NCI-H526 (cell line): Measurements from ENCODE around the gene GRIK1.
A peak's percentile ranks its signal among the peaks of the same experiment; 100 is the strongest.

Experiments used
- DNase-seq, 2 experiments: peaks; one replicate each; lab custom pipeline; 2025; lab: John Stamatoyannopoulos, UW

Gene GRIK1

DNA sequence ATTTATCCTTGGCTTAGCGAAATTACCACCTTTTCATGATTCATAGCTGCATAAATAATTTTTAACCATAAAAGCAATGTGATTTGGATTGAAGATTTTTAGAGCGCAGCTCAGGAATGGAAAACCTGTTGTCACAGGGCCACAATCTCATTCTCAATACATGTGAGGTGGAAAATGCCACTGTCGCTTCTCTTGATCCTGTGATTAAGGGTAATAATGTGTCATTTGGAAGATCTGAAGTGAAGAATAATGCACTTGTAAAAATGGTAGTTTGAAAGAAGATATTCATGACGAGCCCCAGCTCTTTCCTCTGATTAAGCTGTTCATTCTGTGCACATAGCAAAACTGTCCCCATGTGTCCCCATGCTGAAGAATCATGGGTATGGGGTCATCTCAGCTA lies 410.7 kb downstream of the GRIK1 start:
- no peak for DNase-seq

DNA sequence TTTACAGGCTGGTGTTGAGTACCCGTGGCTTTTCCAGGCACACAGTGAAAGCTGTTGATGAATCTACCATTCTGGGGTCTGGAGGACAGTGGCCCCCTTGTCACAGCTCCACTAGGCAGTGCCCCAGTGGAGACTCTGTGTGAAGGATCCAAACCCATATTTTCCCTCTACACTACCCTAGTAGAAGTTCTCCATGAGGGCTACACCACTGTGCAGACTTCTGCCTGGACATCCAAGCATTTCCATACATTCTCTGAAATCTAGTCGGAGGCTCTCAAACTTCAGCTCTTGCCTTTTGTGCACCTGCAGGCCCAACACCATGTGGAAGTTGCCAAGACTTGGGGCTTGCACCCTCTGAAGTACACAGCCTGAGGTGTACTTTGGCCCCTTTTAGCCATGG lies 413.3 kb downstream of the GRIK1 start:
- no peak for DNase-seq

DNA sequence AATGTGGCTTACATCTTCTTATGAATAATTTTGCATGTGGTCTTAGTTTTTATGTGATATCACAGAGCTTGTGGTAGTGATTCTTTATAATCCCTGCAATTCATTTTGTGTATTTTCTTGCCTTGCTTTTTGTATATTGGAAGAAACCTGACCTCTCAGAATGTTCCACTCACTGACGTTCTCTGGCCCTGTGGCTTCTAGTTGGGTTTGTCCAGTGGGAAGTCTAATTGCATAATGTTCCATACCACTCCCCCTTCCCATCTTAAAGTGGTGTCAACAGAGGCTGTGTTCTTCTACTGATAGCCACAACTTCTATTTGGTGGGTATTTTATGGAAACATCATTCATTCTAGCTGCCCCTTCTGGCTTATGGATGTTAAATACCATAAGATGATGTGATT lies 415.7 kb downstream of the GRIK1 start:
- no peak for DNase-seq

- no peak for DNase-seq
These were observed 416.1 kb downstream of the GRIK1 start for GRCh38 chr21:29523646-29524045.

GRCh38 chr21:29521872-29522271 lies 417.9 kb downstream of the GRIK1 start:
- no peak for DNase-seq

GRCh38 chr21:29520171-29520570 lies 419.6 kb downstream of the GRIK1 start:
- DNase-seq = no peak

DNA sequence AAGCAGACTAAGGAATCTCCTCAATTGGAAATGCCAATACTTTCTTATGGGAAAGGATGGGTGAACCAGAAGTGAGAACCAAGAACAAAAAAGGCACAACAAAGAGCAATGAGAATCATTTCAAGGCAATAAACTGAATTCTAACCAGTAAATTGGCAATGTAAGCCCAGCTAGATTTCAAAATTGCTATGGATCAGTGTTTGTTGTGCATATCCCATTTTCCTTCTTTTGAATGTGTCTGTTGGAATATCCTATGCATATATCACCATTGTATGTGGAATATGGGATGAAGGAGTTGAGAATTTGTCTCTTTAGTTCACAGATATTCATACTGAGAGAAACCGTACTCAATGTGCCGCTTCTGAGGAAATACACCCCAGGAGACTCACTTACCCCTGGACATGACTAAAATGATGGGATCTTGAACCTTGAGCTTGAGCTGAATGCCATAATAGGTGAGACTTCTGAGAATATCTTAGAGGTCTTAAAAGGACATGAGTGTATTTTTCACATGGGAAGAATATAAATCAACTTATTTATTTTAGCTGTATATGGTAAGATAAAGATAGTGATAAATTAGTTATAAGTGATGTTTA lies 425.0 kb downstream of the GRIK1 start:
- DNase-seq = no peak

DNA sequence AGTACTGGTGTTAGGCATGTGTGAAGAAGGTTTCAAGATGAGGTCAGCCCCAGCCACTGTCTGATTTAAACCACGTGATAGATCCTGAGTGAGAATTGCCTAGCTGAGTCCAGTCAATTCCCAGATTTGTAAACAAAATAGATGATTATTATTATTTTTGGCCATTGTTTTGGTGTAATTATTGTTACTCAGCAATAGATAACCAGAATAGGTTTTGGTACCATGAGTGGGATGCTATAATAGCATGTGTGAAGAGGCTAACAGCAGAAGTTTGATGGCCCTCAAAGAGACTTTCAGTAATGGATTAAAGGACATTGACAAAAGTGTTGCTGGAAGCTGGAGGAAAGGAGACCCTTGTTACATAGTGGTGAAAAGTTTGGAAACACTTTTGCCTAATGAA lies 426.3 kb downstream of the GRIK1 start:
- DNase-seq = no peak

GRCh38 chr21:29511096-29511495 lies 428.7 kb downstream of the GRIK1 start:
- DNase-seq = no peak

DNA sequence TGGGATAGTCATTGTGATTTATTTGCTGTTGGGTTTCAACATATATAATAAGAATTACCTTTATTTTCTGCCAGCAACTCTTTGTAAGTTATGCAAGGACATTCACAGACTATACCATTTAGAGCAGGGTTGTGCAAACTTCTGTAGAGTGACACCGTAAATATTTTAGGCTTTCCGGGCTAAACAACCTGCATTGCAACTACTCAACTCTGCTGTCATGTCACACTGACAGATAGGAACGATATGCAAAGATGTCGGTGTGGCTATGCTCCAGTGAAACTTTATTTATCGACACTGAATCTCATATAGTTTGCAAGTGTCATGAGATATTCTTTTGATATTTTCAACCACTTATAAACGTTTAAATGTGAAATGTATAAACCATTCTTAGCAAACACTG lies 430.7 kb downstream of the GRIK1 start:
- DNase-seq = no peak

GRCh38 chr21:29508301-29508700 lies 431.5 kb downstream of the GRIK1 start:
- no peak for DNase-seq

DNA sequence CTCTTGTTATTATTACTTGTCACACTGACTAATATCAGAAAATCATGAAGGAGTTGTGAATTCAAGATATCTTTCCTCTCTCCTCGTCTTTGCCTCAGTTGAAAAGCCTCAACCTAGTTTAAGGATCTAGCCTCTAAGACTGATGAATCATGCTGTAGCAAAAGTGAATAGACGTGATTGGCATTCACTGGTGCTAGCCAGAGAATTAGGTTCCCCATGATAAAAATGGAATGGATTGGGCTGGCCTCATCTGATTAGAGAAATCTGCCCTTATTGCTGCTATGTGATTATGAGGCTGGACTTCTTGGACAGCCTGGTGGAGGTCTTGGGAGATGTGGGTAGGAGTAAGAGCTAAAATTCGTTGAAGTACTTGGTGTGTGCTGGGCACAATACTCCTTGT lies 432.8 kb downstream of the GRIK1 start:
- no peak for DNase-seq

DNA sequence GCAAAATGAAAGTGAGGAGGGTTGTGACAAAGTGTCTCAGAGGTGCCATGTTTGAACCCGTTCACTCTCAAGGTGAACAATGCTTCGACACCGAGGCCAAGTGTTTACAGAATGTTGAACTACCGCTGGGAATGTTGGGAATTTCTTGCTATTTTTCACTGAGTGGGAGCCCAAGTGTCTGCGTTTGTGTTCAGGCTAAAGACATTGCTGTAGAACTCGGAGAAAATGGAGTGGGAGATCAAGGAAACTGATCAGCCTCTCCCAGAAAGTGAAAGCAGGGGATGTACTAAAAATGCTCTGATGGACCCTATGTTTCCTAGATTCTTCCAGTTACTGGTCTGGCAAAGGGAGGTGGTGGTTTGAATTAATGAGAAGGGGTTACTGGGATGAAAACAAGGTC lies 433.6 kb downstream of the GRIK1 start:
- no peak for DNase-seq

GRCh38 chr21:29504751-29505321 lies 435.0 kb downstream of the GRIK1 start:
- DNase-seq = no peak

DNA sequence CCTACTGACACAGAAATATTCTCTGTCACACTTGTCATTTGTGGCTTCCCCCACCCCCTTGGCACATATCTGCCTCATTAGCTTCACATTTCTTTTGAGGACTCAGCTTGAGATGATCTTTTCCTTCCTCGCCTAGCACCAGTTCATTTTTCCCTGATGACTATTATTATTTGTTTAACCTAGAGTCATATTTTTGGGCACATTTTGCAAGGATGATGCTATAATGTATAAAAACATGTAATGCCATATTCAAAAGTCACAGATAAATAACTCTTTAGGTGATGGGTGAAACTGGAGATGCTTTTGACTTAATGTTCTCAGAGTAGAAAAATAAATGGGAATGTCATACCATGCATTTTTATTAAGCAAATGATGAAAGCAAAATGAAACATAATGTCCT lies 438.3 kb downstream of the GRIK1 start:
- DNase-seq = no peak

DNA sequence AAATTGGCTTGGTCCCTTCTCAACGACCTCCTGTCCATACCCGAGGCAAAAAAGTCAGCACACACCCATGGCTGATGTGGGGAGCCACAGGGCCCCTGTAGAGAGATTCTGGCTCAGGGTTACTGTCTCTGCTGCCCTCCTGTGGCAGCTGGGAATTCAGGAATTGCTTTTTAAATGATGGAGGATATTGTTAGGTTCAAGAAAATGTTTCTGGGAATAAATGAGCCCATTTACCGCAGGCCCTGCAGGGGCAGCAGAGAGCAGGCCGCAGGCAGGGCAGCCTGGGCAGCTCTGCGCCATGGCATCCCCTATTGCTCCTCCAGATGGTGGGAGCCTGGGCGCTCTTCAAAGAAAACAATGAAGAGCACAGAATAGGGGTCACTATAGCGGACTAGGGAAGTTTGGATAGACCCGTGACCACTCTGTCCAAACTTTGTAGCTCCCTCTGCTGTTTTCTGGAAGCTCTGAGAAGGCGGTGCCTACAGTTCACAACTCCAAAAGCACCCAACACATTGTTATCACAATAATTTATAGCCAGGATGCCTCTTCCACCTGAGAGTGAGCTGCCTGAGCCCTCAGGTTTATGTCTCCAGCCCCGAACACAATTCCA lies 440.0 kb downstream of the GRIK1 start:
- DNase-seq = peak; percentile 22 to 66

- peak in 1 of 2 experiments; percentile 7 for DNase-seq
These were observed 440.6 kb downstream of the GRIK1 start for GRCh38 chr21:29499229-29499628.

DNA sequence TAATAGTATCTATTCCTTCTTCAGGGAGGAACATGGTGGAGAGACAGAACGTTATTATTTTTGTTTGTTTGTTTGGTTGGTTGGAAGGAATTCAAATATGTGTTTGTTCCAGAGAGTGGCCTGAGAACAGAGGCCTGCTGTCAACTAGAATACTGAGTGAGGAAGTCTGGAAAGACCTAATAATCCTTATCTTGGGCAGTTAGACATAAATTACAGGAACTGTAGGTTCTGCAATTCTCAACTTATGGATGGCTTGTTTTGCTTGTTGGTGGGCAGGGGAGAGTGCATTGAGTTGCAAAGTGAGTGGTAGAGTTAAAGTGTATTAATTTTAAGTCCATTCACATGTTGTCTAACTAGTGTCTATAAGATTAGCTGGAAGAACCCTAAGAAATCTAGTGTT lies 443.5 kb downstream of the GRIK1 start:
- no peak for DNase-seq

GRCh38 chr21:29490016-29490415 lies 449.8 kb downstream of the GRIK1 start:
- DNase-seq = no peak

DNA sequence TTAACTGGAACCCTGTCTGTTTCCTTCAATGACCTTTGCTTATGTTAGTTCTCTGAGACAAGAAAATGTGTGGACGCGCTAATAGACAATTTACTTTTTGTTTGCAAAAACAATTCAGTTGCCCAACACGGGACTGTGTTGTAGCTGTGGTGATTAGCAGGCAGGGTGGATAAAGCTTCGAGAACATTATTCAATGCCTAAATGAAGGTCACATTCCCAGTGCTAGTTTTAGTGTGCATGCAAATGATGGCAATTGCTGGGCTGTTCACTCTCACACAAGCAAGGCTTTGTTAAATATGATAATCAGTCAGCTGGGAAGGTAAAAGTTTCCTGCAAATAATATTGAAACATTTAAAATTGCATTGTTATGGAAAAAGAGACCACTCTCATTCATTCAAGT lies 452.6 kb downstream of the GRIK1 start:
- DNase-seq = peak; percentile 90 to 92
